IPS-18a (cell line): ENCODE data around the gene ARHGEF37.
"Not testable (repeated sequence)": the region's sequence is repeated elsewhere in the genome, so short reads cannot be mapped to it uniquely, and the experiment has no call there.

ENCODE experiments used
- H3K27ac ChIP-seq: one replicate; pipeline ENCODE4 v1.5.1; 2013; ENCODE audit warnings: low read length
- H3K27me3 ChIP-seq: one replicate; pipeline ENCODE4 v1.6.1; 2013; ENCODE audit warnings: mild to moderate bottlenecking, low read length; ENCODE audit not compliant: control insufficient read depth, insufficient read depth
- H3K36me3 ChIP-seq: one replicate; pipeline ENCODE4 v1.6.1; 2013; ENCODE audit warnings: low read depth, low read length; ENCODE audit not compliant: control insufficient read depth
- H3K4me1 ChIP-seq: one replicate; pipeline ENCODE4 v1.6.1; 2013; ENCODE audit warnings: low read depth, low read length; ENCODE audit not compliant: control insufficient read depth
- H3K4me3 ChIP-seq: one replicate; pipeline ENCODE4 v1.5.1; 2013; ENCODE audit warnings: low read length
- H3K9ac ChIP-seq: one replicate; pipeline ENCODE4 v1.6.1; 2013; ENCODE audit warnings: mild to moderate bottlenecking, low read length, moderate library complexity
- H3K9me3 ChIP-seq: one replicate; pipeline ENCODE4 v1.6.1; 2013; ENCODE audit warnings: low read depth, low read length; ENCODE audit not compliant: control insufficient read depth

The ARHGEF37 gene

GRCh38 chr5:149549461-149550267 lies 31.6 kb upstream of the ARHGEF37 start:
- peak overlapping the region; percentile 87 for H3K9ac ChIP-seq
- H3K4me3 ChIP-seq, result peak overlapping the region; percentile 100
- peak overlapping the region; percentile 73 for H3K27ac ChIP-seq
- H3K9me3 ChIP-seq, result no peaks in the 10 kb centered on the region
- H3K27me3 ChIP-seq, result no peaks in the 10 kb centered on the region
- H3K4me1 ChIP-seq, result peaks cover 14% of the 10 kb centered on the region
- peaks cover 46% of the 10 kb centered on the region for H3K36me3 ChIP-seq

DNA sequence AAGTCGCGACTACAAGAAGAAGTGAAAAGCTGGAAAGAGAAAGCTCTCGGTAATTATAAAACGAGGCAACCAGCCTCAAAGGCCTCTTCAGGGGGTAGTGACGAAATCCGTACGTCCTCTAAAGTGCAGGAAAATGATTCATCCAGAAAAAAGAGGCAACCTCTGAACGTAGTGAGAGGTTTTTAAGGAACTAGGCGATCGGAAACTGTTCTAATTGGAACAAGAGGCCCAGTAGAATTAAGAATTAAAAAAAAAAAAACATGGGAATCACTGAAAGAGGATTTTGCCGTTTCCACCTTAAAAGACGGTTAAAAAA lies 31.1 kb upstream of the ARHGEF37 start:
- H3K36me3 ChIP-seq, result peaks cover 41% of the 10 kb centered on the region
- H3K9ac ChIP-seq, result peak overlapping the region; percentile 87
- H3K27ac ChIP-seq, result peak overlapping the region; percentile 73
- no peaks in the 10 kb centered on the region for H3K9me3 ChIP-seq
- H3K4me1 ChIP-seq, result peaks cover 14% of the 10 kb centered on the region
- no peaks in the 10 kb centered on the region for H3K27me3 ChIP-seq
- H3K4me3 ChIP-seq, result peak overlapping the region; percentile 100

GRCh38 chr5:149550594-149551226 lies 30.6 kb upstream of the ARHGEF37 start:
- Histone ChIP-seq H3K4me3 (peak overlapping the region; percentile 100), H3K9me3 (no peaks in the 10 kb centered on the region), H3K4me1 (peaks cover 14% of the 10 kb centered on the region), H3K27me3 (no peaks in the 10 kb centered on the region), H3K27ac (peak overlapping the region; percentile 73), H3K9ac (peak overlapping the region; percentile 87), H3K36me3 (peaks cover 36% of the 10 kb centered on the region)

DNA sequence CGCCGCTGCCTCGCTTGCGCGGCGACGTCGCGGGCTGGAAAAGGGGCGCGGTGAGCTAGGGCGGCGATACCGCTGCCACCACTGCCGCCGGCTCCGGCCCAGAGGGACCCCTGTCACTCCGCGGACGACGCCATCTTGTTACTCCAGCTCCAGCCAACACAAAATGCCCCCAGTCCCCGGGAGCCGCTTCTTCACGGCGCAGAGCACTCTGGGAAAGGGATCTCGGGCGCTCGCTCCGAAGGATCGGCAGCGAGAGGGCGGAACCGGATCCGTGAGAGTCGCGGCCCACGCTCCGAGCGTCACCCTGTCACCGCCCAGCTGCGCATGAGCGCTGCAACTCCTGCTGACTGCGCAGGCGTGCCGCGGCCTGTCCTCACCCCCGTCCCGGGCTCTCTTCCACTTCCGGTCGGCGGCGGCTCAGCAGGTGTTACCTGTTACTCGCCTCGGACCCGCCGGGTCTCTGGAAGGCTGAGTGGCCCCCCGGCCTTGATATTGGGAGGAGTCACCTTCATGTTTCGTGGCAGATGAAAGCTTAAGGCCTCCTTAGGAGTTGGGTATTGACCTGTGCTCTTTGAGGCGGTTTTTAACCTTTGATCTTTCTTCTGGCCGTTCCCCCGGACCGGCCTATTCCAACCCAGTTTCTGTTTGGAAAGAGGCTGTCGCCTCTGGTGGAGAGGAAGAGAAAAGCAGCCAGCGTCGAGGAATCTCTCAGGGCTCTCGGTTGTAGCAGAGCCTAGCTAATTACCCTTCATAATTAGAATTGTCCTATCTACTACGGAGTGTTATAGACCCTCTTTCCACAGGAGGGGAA lies 29.9 kb upstream of the ARHGEF37 start, which contains the start of gene CSNK1A1:
TSS of gene CSNK1A1 (minus strand) at position 213 of the 811 bp plus-strand sequence. CDS start 475 bp downstream, outside the sequence.
- Histone ChIP-seq H3K27ac (peak within 1 kb of the TSS; percentile 73), H3K36me3 (peaks cover 30% of the 10 kb centered on the region), H3K4me1 (peaks cover 14% of the 10 kb centered on the region), H3K27me3 (no peaks in the 10 kb centered on the region), H3K4me3 (peak within 1 kb of the TSS; percentile 100), H3K9ac (peak within 1 kb of the TSS; percentile 87), H3K9me3 (no peaks in the 10 kb centered on the region)

DNA sequence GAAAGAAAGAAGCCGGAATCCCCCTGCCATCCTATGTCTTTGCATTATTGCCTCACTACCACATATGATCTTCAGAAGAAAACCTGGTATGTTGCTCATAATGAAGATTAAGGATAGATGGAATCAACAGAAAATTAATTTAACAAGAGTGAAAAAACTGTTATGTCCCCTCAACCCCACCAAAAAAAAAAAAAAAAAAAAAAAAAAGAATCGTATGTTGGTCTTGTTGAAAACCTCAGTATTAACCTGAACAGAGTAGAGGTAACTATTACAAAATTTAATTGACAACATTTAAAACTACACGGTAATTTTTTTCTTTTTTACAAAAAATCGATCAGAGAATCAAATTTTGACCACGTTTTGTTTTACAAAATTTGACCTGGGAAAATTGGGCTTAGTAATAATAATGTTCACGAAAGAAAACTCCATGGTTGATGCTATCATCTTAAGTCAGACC lies 29.2 kb upstream of the ARHGEF37 start:
- Histone ChIP-seq H3K4me3 (peak overlapping the region; percentile 100), H3K27me3 (no peaks in the 10 kb centered on the region), H3K9me3 (no peaks in the 10 kb centered on the region), H3K9ac (peak overlapping the region; percentile 87), H3K36me3 (peaks cover 23% of the 10 kb centered on the region), H3K4me1 (peaks cover 10% of the 10 kb centered on the region), H3K27ac (peak overlapping the region; percentile 72)

GRCh38 chr5:149552553-149553160 lies 28.6 kb upstream of the ARHGEF37 start:
- H3K27me3 ChIP-seq, result no peaks in the 10 kb centered on the region
- peaks cover 17% of the 10 kb centered on the region for H3K36me3 ChIP-seq
- H3K9ac ChIP-seq, result peak overlapping the region; percentile 87
- no peak overlapping the region for H3K27ac ChIP-seq
- H3K4me1 ChIP-seq, result peaks cover 5% of the 10 kb centered on the region
- no peaks in the 10 kb centered on the region for H3K9me3 ChIP-seq
- peak overlapping the region; percentile 100 for H3K4me3 ChIP-seq

DNA sequence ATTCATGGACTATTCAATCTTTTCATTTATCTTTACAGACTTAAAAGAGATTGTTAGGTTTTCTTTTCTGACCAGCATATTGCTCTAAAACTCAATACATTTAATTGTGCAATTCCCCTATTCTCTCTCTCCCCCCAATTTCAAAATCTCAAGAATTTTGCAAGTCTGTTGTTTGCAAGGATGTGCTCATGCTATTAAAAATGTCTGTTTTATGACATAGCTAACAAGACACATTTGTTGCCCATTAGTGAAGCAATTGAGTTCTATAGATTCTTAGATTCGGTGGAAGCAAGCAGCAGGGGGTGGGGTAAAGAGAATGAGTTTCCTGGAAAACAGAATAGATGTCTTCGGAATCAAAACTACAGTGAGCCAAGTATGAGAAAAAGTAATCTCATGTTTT lies 21.6 kb upstream of the ARHGEF37 start:
- Histone ChIP-seq H3K9me3 (no peaks in the 10 kb centered on the region), H3K9ac (no peak overlapping the region), H3K27me3 (no peaks in the 10 kb centered on the region), H3K4me1 (peaks cover 25% of the 10 kb centered on the region), H3K4me3 (no peak overlapping the region), H3K36me3 (no peaks in the 10 kb centered on the region), H3K27ac (no peak overlapping the region)

DNA sequence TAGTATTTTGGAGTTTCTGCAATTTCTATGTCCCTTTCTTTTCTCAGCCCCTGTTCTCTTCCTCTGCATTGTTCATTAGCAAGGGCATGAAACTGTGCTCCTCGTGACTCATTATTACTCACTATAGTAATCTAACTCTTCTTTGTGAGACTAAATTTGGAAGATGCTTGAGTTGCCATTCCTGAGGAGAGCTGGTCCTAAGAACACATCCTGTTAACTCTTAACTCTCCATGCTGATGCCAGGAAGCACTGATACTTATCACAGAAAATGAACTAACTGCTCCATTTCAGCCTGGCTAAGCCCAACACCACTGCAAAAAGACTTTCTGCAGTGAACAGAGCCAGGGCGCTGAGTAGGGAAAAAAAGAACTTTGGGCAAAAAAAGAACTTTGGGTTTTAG lies 19.4 kb upstream of the ARHGEF37 start:
- H3K4me3 ChIP-seq, result no peak overlapping the region

GRCh38 chr5:149563466-149563865 lies 17.8 kb upstream of the ARHGEF37 start:
- Histone ChIP-seq H3K4me1 (peaks cover 25% of the 10 kb centered on the region), H3K9ac (no peak overlapping the region), H3K27me3 (no peaks in the 10 kb centered on the region), H3K9me3 (no peaks in the 10 kb centered on the region), H3K36me3 (no peaks in the 10 kb centered on the region), H3K27ac (no peak overlapping the region), H3K4me3 (no peak overlapping the region)

More for the DNA sequence above, 19.4 kb upstream of the ARHGEF37 start:
- H3K36me3 ChIP-seq, result no peaks in the 10 kb centered on the region
- H3K9me3 ChIP-seq, result no peaks in the 10 kb centered on the region
- no peak overlapping the region for H3K27ac ChIP-seq
- H3K9ac ChIP-seq, result peak overlapping the region; percentile 2
- H3K4me1 ChIP-seq, result peaks cover 25% of the 10 kb centered on the region
- no peaks in the 10 kb centered on the region for H3K27me3 ChIP-seq

DNA sequence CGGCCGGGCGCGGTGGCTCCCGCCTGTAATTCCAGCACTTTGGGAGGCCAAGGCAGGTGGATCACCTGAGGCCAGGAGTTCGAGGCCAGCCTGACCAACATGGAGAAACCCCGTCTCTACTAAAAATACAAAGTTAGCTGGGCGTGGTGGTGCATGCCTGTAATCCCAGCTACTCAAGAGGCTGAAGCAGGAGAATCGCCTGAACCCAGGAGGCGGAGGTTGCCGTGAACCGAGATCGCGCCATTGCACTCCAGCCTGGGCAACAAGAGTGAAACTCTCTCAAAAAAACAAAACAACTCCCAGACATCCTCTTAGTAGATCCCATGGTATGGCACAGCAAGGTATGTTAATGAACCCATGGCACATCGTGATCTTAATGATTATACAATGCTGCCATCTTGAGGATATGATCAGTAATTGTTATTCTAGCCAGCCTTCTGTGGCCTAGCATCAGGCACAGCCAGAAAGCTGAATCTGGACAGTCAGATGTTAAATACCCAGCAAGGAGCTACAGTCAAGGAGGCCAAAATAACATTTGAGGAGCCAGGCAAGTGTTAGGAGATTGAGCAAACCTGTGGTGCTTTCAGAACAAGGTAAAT lies 16.7 kb upstream of the ARHGEF37 start:
- H3K9me3 ChIP-seq, H3K27me3 ChIP-seq, H3K36me3 ChIP-seq, H3K27ac ChIP-seq, H3K4me3 ChIP-seq, H3K9ac ChIP-seq: not testable (repeated sequence)
- peaks cover 23% of the 10 kb centered on the region for H3K4me1 ChIP-seq

DNA sequence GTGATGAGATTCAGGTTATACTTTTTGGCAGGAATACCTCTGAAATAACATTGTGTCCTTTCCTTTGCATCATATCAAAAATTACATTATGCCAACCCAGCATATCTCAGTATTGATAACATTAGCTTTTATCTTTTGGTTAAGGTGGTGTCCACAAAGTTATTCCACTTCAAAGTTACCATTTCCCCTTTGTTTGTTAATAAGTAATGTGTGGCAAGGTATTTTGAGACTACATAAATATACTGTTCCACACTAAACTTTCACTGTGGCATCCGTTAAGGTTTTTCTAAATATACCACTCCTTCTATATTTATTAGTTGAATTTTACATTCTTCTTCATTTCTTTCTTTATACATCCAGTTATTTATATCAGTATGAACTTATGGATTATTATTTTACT lies 14.1 kb upstream of the ARHGEF37 start:
- Histone ChIP-seq H3K9ac (no peak overlapping the region), H3K27me3 (no peaks in the 10 kb centered on the region), H3K27ac (no peak overlapping the region), H3K4me1 (peaks cover 10% of the 10 kb centered on the region), H3K36me3 (no peaks in the 10 kb centered on the region), H3K9me3 (no peaks in the 10 kb centered on the region), H3K4me3 (no peak overlapping the region)
